Neural progenitor cell (in vitro differentiated cells): ENCODE results near the gene CTNNA1.

Experiments
- CTCF ChIP-seq: fragments of 200-600 bp; sonication (generic); IDR thresholded peaks from 2 replicates; pipeline ENCODE4 v1.5.1; 2017; ENCODE audit warnings: antibody characterized with exemption, mild to moderate bottlenecking
- EZH2 ChIP-seq: fragments of 200-600 bp; sonication (generic); IDR thresholded peaks from 2 replicates; pipeline ENCODE4 v1.6.1; 2017; ENCODE audit warnings: antibody characterized with exemption, mild to moderate bottlenecking, moderate library complexity
- EZH2phosphoT487 ChIP-seq: fragments of 200-600 bp; sonication (generic); IDR thresholded peaks from 2 replicates; pipeline ENCODE4 v1.6.1; 2017; ENCODE audit warnings: antibody characterized with exemption

DNA sequence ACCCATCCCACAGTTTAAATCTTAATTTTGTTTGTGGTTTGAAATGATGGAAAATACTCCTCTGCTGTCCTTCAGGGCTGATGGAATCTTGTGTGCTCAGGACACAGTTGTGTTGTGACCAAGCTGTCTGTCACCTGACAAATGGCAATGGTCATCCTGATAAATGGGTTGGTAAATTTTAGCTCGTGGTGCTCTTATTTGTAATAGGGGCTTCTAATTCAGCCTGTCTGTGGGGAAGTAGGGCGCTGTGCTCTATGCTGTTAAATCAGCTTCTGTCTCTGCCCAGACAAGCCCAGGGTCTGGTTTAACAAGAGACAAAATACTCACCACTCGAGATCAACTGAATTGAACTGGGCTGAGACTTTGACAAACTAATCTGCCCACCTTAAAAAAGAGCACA, 117.4 kb downstream of the CTNNA1 start:
- TF ChIP-seq EZH2 (no peak), CTCF (no peak), EZH2phosphoT487 (no peak)
